ENCODE results near the gene GTF2F2.

DNA sequence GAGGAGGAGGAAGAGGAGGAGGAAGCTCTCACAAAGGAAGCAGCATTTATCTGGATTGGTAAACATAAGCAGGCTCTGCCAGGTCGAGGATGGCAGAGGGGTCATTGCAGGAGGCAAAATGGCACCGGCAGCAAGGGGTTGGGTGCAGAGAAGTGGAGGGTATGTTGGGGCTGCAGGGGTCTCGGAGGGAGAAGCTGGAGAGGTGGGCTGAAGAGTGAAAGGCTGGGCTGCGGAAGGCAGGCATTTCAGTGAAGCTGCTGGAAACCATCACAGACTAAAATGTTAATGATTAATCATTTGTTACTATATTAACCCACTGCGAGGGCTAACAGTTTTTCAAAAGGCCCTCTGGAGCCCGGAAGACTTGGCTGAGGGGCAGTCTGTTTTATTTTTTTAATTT, 196.0 kb downstream of the GTF2F2 start:
- TF ChIP-seq, protein P1, sequence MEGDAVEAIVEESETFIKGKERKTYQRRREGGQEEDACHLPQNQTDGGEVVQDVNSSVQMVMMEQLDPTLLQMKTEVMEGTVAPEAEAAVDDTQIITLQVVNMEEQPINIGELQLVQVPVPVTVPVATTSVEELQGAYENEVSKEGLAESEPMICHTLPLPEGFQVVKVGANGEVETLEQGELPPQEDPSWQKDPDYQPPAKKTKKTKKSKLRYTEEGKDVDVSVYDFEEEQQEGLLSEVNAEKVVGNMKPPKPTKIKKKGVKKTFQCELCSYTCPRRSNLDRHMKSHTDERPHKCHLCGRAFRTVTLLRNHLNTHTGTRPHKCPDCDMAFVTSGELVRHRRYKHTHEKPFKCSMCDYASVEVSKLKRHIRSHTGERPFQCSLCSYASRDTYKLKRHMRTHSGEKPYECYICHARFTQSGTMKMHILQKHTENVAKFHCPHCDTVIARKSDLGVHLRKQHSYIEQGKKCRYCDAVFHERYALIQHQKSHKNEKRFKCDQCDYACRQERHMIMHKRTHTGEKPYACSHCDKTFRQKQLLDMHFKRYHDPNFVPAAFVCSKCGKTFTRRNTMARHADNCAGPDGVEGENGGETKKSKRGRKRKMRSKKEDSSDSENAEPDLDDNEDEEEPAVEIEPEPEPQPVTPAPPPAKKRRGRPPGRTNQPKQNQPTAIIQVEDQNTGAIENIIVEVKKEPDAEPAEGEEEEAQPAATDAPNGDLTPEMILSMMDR (IDR thresholded peaks at IDR 0.05), result no peak
- no peak for TF ChIP-seq EP300 (IDR thresholded peaks at IDR 0.05)

All from ovary (tissue), 3 donors.